Natural killer cell (primary cell): ENCODE data around the gene P2RX2. TPM values are rescaled to one million over a fixed set of nuclear protein-coding genes. Genes with fewer than 3 reads are reported as not detected.

ENCODE experiments used
- ATAC-seq, 3 donors: fragments of 150-1000 bp in 2 of 3; fragments of 200-7000 bp in 1 of 3; cut with Tn5 transposase; 1 replicate in 1 of 3; 2 replicates in 2 of 3; pipeline ENCODE4 v1.10.0; 2021; ENCODE audit warnings: mild to moderate bottlenecking in 2 of 3, moderate library complexity in 2 of 3
- DNase-seq, 2 donors: peaks; one replicate each; pipeline versions ENCODE4 v3.0.0 to v3.0.0-alpha.2; 2013 to 2021; ENCODE audit warnings: mixed read lengths in 1 of 2
- H3K27ac ChIP-seq: one replicate; pipeline ENCODE4 v1.5.1; 2013; ENCODE audit warnings: mild to moderate bottlenecking, low read length
- H3K27me3 ChIP-seq: one replicate; pipeline ENCODE4 v1.6.1; 2013; ENCODE audit warnings: low read length; ENCODE audit not compliant: control insufficient read depth, insufficient read depth
- H3K36me3 ChIP-seq: one replicate; pipeline ENCODE4 v1.6.1; 2013; ENCODE audit warnings: low read length; ENCODE audit not compliant: control insufficient read depth, insufficient read depth
- H3K4me1 ChIP-seq: one replicate; pipeline ENCODE4 v1.6.1; 2013; ENCODE audit warnings: low read length; ENCODE audit not compliant: control insufficient read depth, insufficient read depth
- H3K4me3 ChIP-seq: one replicate; pipeline ENCODE4 v1.5.1; 2013; ENCODE audit warnings: low read length
- H3K9me3 ChIP-seq: one replicate; pipeline ENCODE4 v1.6.1; 2013; ENCODE audit warnings: low read length; ENCODE audit not compliant: control insufficient read depth, insufficient read depth
- H3K27ac Mint-ChIP-seq, 2 donors: one replicate each; pipeline ENCODE4 v1.8.0; 2022; ENCODE audit warnings: mild to moderate bottlenecking in 2 of 2, mixed read lengths in 2 of 2, moderate library complexity in 1 of 2
- H3K27me3 Mint-ChIP-seq, 2 donors: one replicate each; pipeline ENCODE4 v1.8.0; 2022; ENCODE audit warnings: low read depth in 2 of 2, mixed read lengths in 2 of 2
- H3K36me3 Mint-ChIP-seq: one replicate; pipeline ENCODE4 v1.8.0; 2022; ENCODE audit warnings: mixed read lengths
- H3K4me1 Mint-ChIP-seq, 2 donors: one replicate each; pipeline ENCODE4 v1.8.0; 2022; ENCODE audit warnings: mixed read lengths in 2 of 2
- H3K4me3 Mint-ChIP-seq: one replicate; pipeline ENCODE4 v1.8.0; 2022; ENCODE audit warnings: mild to moderate bottlenecking, moderate library complexity, mixed read lengths
- H3K9me3 Mint-ChIP-seq, 2 donors: one replicate each; pipeline ENCODE4 v1.8.0; 2022; ENCODE audit warnings: mixed read lengths in 2 of 2
- CTCF ChIP-seq: fragments of 200-600 bp; IDR thresholded peaks from one replicate; pipeline ENCODE4 v1.8.0; 2022; ENCODE audit warnings: antibody characterized with exemption
- WGBS: methylation state at CpG from one replicate; pipeline ENCODE4 v1.1.7; 2013; ENCODE audit warnings: missing lambda C conversion rate; ENCODE audit not compliant: insufficient coverage; 5-methylcytosine and 5-hydroxymethylcytosine counted together
- intact Hi-C: fragments of 100-400 bp; cut with micrococcal nuclease; formaldehyde crosslinking; loops from one replicate; pipeline ENCODE4 v1.14.2; 2022
- total RNA-seq, 4 donors: library from RNA; stranded (reverse); fragments of 120-200 nt in 1 of 4; gene quantifications; one replicate each; pipeline versions ENCODE4 v1.2.3 to v1.2.4, GENCODE V29; 2013 to 2022

The P2RX2 gene
- total RNA-seq, 3 donors from 2014 or later (not counting 1 experiment from before 2014, with no cell fraction given): not detected

GRCh38 chr12:132582058-132582420 is 36.5 kb upstream of the P2RX2 start:
- Histone ChIP-seq H3K27ac (no peak overlapping the region), H3K4me3 (no peak overlapping the region), H3K9me3 (no peaks in the 10 kb centered on the region), H3K27me3 (no peaks in the 10 kb centered on the region), H3K4me1 (no peaks in the 10 kb centered on the region), H3K36me3 (peaks cover 16% of the 10 kb centered on the region)
- intact Hi-C loops: no loop called here
- H3K36me3 Mint-ChIP-seq: no peaks in the 10 kb centered on the region
- H3K27me3 Mint-ChIP-seq: no peaks in the 10 kb centered on the region
- DNase-seq: no peak
- no peak overlapping the region for H3K4me3 Mint-ChIP-seq
- no peaks in the 10 kb centered on the region for H3K9me3 Mint-ChIP-seq
- no peaks in the 10 kb centered on the region for H3K4me1 Mint-ChIP-seq
- 95% methylated on average over 21 of the region's 24 CpGs for WGBS
- no peak for TF ChIP-seq CTCF
- ATAC-seq: no peak
- no peak overlapping the region for H3K27ac Mint-ChIP-seq

- no peak overlapping the region for H3K4me3 ChIP-seq
- 97% methylated on average over 89 of the region's 89 CpGs for WGBS
- Mint-ChIP-seq H3K27me3 (no peaks in the 10 kb centered on the region), H3K4me3 (no peak overlapping the region), H3K27ac (no peak overlapping the region), H3K4me1 (no peaks in the 10 kb centered on the region), H3K36me3 (no peaks in the 10 kb centered on the region), H3K9me3 (no peaks in the 10 kb centered on the region)
- DNase-seq (no peak), ATAC-seq (no peak)
- H3K4me1 ChIP-seq: no peaks in the 10 kb centered on the region
- intact Hi-C loops: no loop called here
- H3K9me3 ChIP-seq: no peaks in the 10 kb centered on the region
- no peak for TF ChIP-seq CTCF
- no peak overlapping the region for H3K27ac ChIP-seq
- H3K36me3 ChIP-seq: peaks cover 13% of the 10 kb centered on the region
- H3K27me3 ChIP-seq: no peaks in the 10 kb centered on the region
Observed at GRCh38 chr12:132582582-132583410, 35.8 kb upstream of the P2RX2 start.

- ATAC-seq (no peak), DNase-seq (no peak)
- Histone ChIP-seq H3K4me1 (no peaks in the 10 kb centered on the region), H3K4me3 (no peak overlapping the region), H3K9me3 (no peaks in the 10 kb centered on the region), H3K36me3 (peaks cover 8% of the 10 kb centered on the region), H3K27ac (no peak overlapping the region), H3K27me3 (no peaks in the 10 kb centered on the region)
- Mint-ChIP-seq H3K27me3 (no peaks in the 10 kb centered on the region), H3K4me3 (no peak overlapping the region), H3K9me3 (no peaks in the 10 kb centered on the region), H3K4me1 (no peaks in the 10 kb centered on the region), H3K36me3 (no peaks in the 10 kb centered on the region), H3K27ac (no peak overlapping the region)
- no peak for TF ChIP-seq CTCF
- 95% methylated on average over 50 of the region's 50 CpGs for WGBS
- intact Hi-C loops: no loop called here
Observed at GRCh38 chr12:132583411-132583710, 35.2 kb upstream of the P2RX2 start.

- Mint-ChIP-seq H3K27me3 (no peaks in the 10 kb centered on the region), H3K36me3 (no peaks in the 10 kb centered on the region), H3K27ac (no peak overlapping the region), H3K9me3 (no peaks in the 10 kb centered on the region), H3K4me1 (no peaks in the 10 kb centered on the region), H3K4me3 (no peak overlapping the region)
- Histone ChIP-seq H3K9me3 (no peaks in the 10 kb centered on the region), H3K27ac (no peak overlapping the region), H3K4me1 (no peaks in the 10 kb centered on the region), H3K4me3 (no peak overlapping the region), H3K27me3 (no peaks in the 10 kb centered on the region), H3K36me3 (peaks cover 5% of the 10 kb centered on the region)
- intact Hi-C loops: no loop called here
- TF ChIP-seq CTCF: no peak
- DNase-seq (no peak), ATAC-seq (no peak)
- WGBS: 94% methylated on average over 27 of the region's 29 CpGs
Observed at GRCh38 chr12:132583736-132584135, 34.8 kb upstream of the P2RX2 start.
